HepG2 (cell line): Measurements from ENCODE around the gene SPINK9.

Experiments
- ATF5 ChIP-seq: sonication (generic); formaldehyde crosslinking; IDR thresholded peaks from 2 replicates; pipeline ENCODE4 v1.4.0; 2020; ENCODE audit warnings: mild to moderate bottlenecking, low read depth, missing genetic modification reagents
- BHLHE40 ChIP-seq: IDR thresholded peaks from 2 replicates; pipeline ENCODE4 v1.6.1; 2011; ENCODE audit warnings: low read length, improper control_type of control experiment
- CEBPB ChIP-seq: IDR thresholded peaks from 2 replicates; pipeline ENCODE4 v1.6.1; 2011; ENCODE audit warnings: low read depth, low read length, improper control_type of control experiment, borderline replicate concordance
- CTCF ChIP-seq: sonication (generic); formaldehyde crosslinking; IDR thresholded peaks from 2 replicates; pipeline ENCODE4 v1.5.0; 2020; ENCODE audit warnings: mild to moderate bottlenecking, missing genetic modification reagents, moderate library complexity
- EZH2 ChIP-seq: conservative IDR thresholded peaks from 2 replicates; pipeline ENCODE4 v1.6.1; 2012; ENCODE audit warnings: mild to moderate bottlenecking, low read depth, low read length, moderate library complexity
- MAX ChIP-seq: IDR thresholded peaks from 2 replicates; pipeline ENCODE4 v1.6.1; 2012; ENCODE audit warnings: inconsistent platforms
- MTA3 ChIP-seq: sonication (generic); formaldehyde crosslinking; IDR thresholded peaks from 2 replicates; pipeline ENCODE4 v1.4.0; 2020; ENCODE audit warnings: missing genetic modification reagents
- NCOA1 ChIP-seq: sonication (generic); formaldehyde crosslinking; IDR thresholded peaks from 2 replicates; pipeline ENCODE4 v1.9.0; 2021; ENCODE audit warnings: missing genetic modification reagents
- POLR2A ChIP-seq, 2 experiments: IDR thresholded peaks; 2 replicates each; pipeline ENCODE4 v1.6.1; 2011; ENCODE audit warnings: low read depth in 2 of 2, low read length in 2 of 2, mild to moderate bottlenecking in 1 of 2, moderate library complexity in 1 of 2; ENCODE audit not compliant: insufficient read depth in 1 of 2
- POLR2AphosphoS5 ChIP-seq: IDR thresholded peaks from 2 replicates; pipeline ENCODE4 v1.6.1; 2012; ENCODE audit warnings: low read depth, low read length
- TCF7L2 ChIP-seq: IDR thresholded peaks from 2 replicates; pipeline ENCODE4 v1.6.1; 2011; ENCODE audit warnings: mild to moderate bottlenecking, low read depth, low read length, moderate library complexity
- ZNF407 ChIP-seq: sonication (generic); formaldehyde crosslinking; IDR thresholded peaks from one replicate; pipeline ENCODE4 v1.5.1; 2020; ENCODE audit warnings: mild to moderate bottlenecking, missing genetic modification reagents; ENCODE audit errors: not compliant biosample characterization
- TF ChIP-seq, protein P1 (sequence below): sonication (generic); formaldehyde crosslinking; IDR thresholded peaks from 2 replicates; pipeline ENCODE4 v1.8.1; 2022; ENCODE audit warnings: mild to moderate bottlenecking, missing genetic modification reagents

GRCh38 chr5:148372166-148372725 lies 36.9 kb downstream of the SPINK9 start:
- TF ChIP-seq CTCF (CRISPR knock-in tag): no peak
- TF ChIP-seq NCOA1: no peak
- no peak for TF ChIP-seq BHLHE40
- no peak for TF ChIP-seq ZNF407 (CRISPR knock-in tag)
- TF ChIP-seq MAX: no peak
- TF ChIP-seq, protein P1, sequence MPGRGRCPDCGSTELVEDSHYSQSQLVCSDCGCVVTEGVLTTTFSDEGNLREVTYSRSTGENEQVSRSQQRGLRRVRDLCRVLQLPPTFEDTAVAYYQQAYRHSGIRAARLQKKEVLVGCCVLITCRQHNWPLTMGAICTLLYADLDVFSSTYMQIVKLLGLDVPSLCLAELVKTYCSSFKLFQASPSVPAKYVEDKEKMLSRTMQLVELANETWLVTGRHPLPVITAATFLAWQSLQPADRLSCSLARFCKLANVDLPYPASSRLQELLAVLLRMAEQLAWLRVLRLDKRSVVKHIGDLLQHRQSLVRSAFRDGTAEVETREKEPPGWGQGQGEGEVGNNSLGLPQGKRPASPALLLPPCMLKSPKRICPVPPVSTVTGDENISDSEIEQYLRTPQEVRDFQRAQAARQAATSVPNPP: no peak
- TF ChIP-seq EZH2: no peak
- TF ChIP-seq MTA3: no peak
- no peak for TF ChIP-seq POLR2A (IDR thresholded peaks at IDR 0.05; ENCODE audit: insufficient read depth in 1 of 2, low read depth in 2 of 2, low read length in 2 of 2)
- TF ChIP-seq CEBPB: no peak
- no peak for TF ChIP-seq ATF5 (CRISPR knock-in tag)
- no peak for TF ChIP-seq TCF7L2
- no peak for TF ChIP-seq POLR2AphosphoS5
